ENCODE results near the gene HECW1. TPM values are rescaled to one million over a fixed set of nuclear protein-coding genes. Genes with fewer than 3 reads are reported as not detected.

HECW1 gene
- total and polyA plus RNA-seq, 2 of the 13 experiments (the other 11 are each of a cell fraction or from before 2014, with no cell fraction given), result not detected

GRCh38 chr7:43076606-43077005 is 35.8 kb upstream of the HECW1 start:
- no peak overlapping the region for H3K4me3 ChIP-seq (replicated peaks in 1 of 3; ENCODE audit: insufficient read depth in 1 of 3, low read depth in 2 of 3, low read length in 3 of 3)
- no peak for DNase-seq (ENCODE audit: low spot score)
- CTCF ChIA-PET (ENCODE audit: low intra/inter-chr PET ratio, low total read pairs), result no interaction called here
- TF ChIP-seq PHB2 (IDR thresholded peaks at IDR 0.05; ENCODE audit: partially characterized antibody), result no peak
- TF ChIP-seq ZNF33B (CRISPR knock-in tag; IDR thresholded peaks at IDR 0.05), result no peak
- no peak for TF ChIP-seq ZNF343 (CRISPR knock-in tag; IDR thresholded peaks at IDR 0.05)
- TF ChIP-seq CERS6 (CRISPR knock-in tag; IDR thresholded peaks at IDR 0.05), result no peak
- no peak for TF ChIP-seq AHR (CRISPR knock-in tag; IDR thresholded peaks at IDR 0.05)
- TF ChIP-seq ZNF879 (CRISPR knock-in tag; IDR thresholded peaks at IDR 0.05), result no peak
- no peak for TF ChIP-seq AKNA (CRISPR knock-in tag; IDR thresholded peaks at IDR 0.05; ENCODE audit: borderline replicate concordance)
- no peak for TF ChIP-seq ZBTB33 (CRISPR knock-in tag; IDR thresholded peaks at IDR 0.05)
- TF ChIP-seq GLMP (CRISPR knock-in tag; IDR thresholded peaks at IDR 0.05; ENCODE audit: borderline replicate concordance), result no peak
- TF ChIP-seq ZBTB37 (CRISPR knock-in tag; IDR thresholded peaks at IDR 0.05), result no peak
- no peak for TF ChIP-seq DRAP1 (CRISPR knock-in tag; IDR thresholded peaks at IDR 0.05)
- WGBS (ENCODE audit: low lambda C conversion rate), result 60% methylated on average over 14 of the region's 14 CpGs
- in situ Hi-C loops (cut with HindIII; ENCODE audit: extremely low pct_ligation_motif_present, low pct_unique_long_range_greater_than_20kb) (no loop called here), intact Hi-C loops (cut with micrococcal nuclease; ENCODE audit: unreplicated experiment) (no loop called here)
- no peak overlapping the region for H3K4me2 ChIP-seq (ENCODE audit: low read depth, low read length)
- H3K36me3 ChIP-seq (replicated peaks in 1 of 2; ENCODE audit: control insufficient read depth in 1 of 2, insufficient read depth in 2 of 2, low read length in 2 of 2), result no peaks in the 10 kb centered on the region
- no peaks in the 10 kb centered on the region for H4K20me1 ChIP-seq (ENCODE audit: insufficient read depth, low read length)
- no peak overlapping the region for H3K9ac ChIP-seq (ENCODE audit: insufficient read depth, low read depth, low read length)
- no peaks in the 10 kb centered on the region for H3K79me2 ChIP-seq (ENCODE audit: insufficient read depth, low read length)
- no peaks in the 10 kb centered on the region for H3K4me1 ChIP-seq (ENCODE audit: insufficient read depth, low read length)
- no TSS peak for BruUV-seq (replicated peaks)
- peaks cover 1 to 3% of the 10 kb centered on the region in 2 experiments; a peak in 2 of 5 replicates for H3K27me3 ChIP-seq (ENCODE audit: control insufficient read depth in 1 of 2, insufficient read depth in 2 of 2, low read length in 2 of 2)
- H3K27ac ChIP-seq (ENCODE audit: extremely low read length, insufficient read depth, low read length), result no peak overlapping the region
- no peak overlapping the region for H2AFZ ChIP-seq (ENCODE audit: low read length)
- POLR2A ChIA-PET, result no interaction called here
- no peaks in the 10 kb centered on the region for H3K9me3 ChIP-seq (ENCODE audit: low read length)
- no peak for ATAC-seq
- no peak for FAIRE-seq

Data from HepG2 (cell line).